GM12878 (cell line): ENCODE results near the gene CNST. TPM values are rescaled to one million over a fixed set of nuclear protein-coding genes. Genes with fewer than 3 reads are reported as not detected.

Experiments used
- ATAC-seq: fragments of 200-7000 bp; cut with Tn5 transposase; 3 replicates; pipeline ENCODE4 v1.9.1; 2020; ENCODE audit warnings: mild to moderate bottlenecking, moderate library complexity
- BruUV-seq: library from RNA; stranded (reverse); fragments of 400-500 nt; replicated peaks from 2 replicates; lab custom pipeline; 2021; lab: Mats Ljungman, UMichigan
- CTCF ChIA-PET: fragments of 300-600 bp; sonication (Branson Sonifier 250); formaldehyde crosslinking; extraction: SDS; loops from one replicate; lab custom pipeline; 2021; ENCODE audit warnings: inconsistent platforms; lab: Yijun Ruan, JAX
- POLR2A ChIA-PET: fragments of 350-600 bp; formaldehyde crosslinking; extraction: SDS; loops from one replicate; lab custom pipeline; 2021; ENCODE audit warnings: inconsistent platforms; lab: Charles Lee
- RAD21 ChIA-PET: fragments of 300-600 bp; sonication (Branson Sonifier 250); formaldehyde crosslinking; loops from one replicate; lab custom pipeline; 2023; ENCODE audit warnings: antibody characterized with exemption; ENCODE audit not compliant: unreplicated experiment; lab: Charles Lee
- SMC1A ChIA-PET: fragments of 300-600 bp; sonication (Branson Sonifier 250); formaldehyde crosslinking; loops from one replicate; lab custom pipeline; 2023; ENCODE audit not compliant: unreplicated experiment, uncharacterized antibody; lab: Charles Lee
- DNase-seq: peaks from one replicate; pipeline ENCODE4 v3.0.0-alpha.2; 2011; ENCODE audit warnings: low read depth, low spot score
- FAIRE-seq: peaks from 3 replicates; lab custom pipeline; 2011; peaks lifted over from hg19 to GRCh38; lab: Jason Lieb, UNC
- H2AFZ ChIP-seq: 2 replicates; pipeline ENCODE4 v1.6.0; 2011; ENCODE audit warnings: low read depth, low read length, control low read depth; ENCODE audit not compliant: control insufficient read depth
- H3K27ac ChIP-seq: 2 replicates; pipeline ENCODE4 v1.5.1; 2011; ENCODE audit warnings: control low read depth; ENCODE audit not compliant: control insufficient read depth, insufficient read depth
- H3K27me3 ChIP-seq, 2 experiments: replicated peaks in 1 of 2; 2 replicates each; pipeline versions ENCODE4 v1.6.0 to v1.6.1; 2011; ENCODE audit warnings: low read length in 1 of 2; ENCODE audit not compliant: control insufficient read depth in 2 of 2, insufficient read depth in 2 of 2
- H3K36me3 ChIP-seq, 2 experiments: 2 replicates each; pipeline ENCODE4 v1.5.1; 2011; ENCODE audit warnings: low read length in 1 of 2; ENCODE audit not compliant: control insufficient read depth in 2 of 2, insufficient read depth in 2 of 2
- H3K4me1 ChIP-seq: 2 replicates; pipeline ENCODE4 v1.6.1; 2011; ENCODE audit warnings: mild to moderate bottlenecking, low read length, moderate library complexity, mixed read lengths; ENCODE audit not compliant: control insufficient read depth, insufficient read depth
- H3K4me2 ChIP-seq: 2 replicates; pipeline ENCODE4 v1.6.0; 2011; ENCODE audit warnings: control low read depth; ENCODE audit not compliant: control insufficient read depth, insufficient read depth
- H3K4me3 ChIP-seq: fragments of 200-600 bp; sonication (generic); 2 replicates; pipeline ENCODE4 v1.5.1; 2016
- H3K79me2 ChIP-seq: 2 replicates; pipeline ENCODE4 v1.6.0; 2011; ENCODE audit warnings: low read length; ENCODE audit not compliant: control insufficient read depth, insufficient read depth
- H3K9ac ChIP-seq: 2 replicates; pipeline ENCODE4 v1.8.0; 2011; ENCODE audit warnings: low read length, control low read depth, mixed read lengths; ENCODE audit not compliant: control insufficient read depth, insufficient read depth
- H3K9me3 ChIP-seq: replicated peaks from 3 replicates; pipeline ENCODE4 v1.5.1; 2011; ENCODE audit warnings: mild to moderate bottlenecking, low read length; ENCODE audit not compliant: control insufficient read depth, insufficient read depth
- H4K20me1 ChIP-seq: 2 replicates; pipeline ENCODE4 v1.6.0; 2011; ENCODE audit not compliant: control insufficient read depth, insufficient read depth
- CHD2 ChIP-seq: IDR thresholded peaks from 2 replicates; pipeline ENCODE4 v1.6.1; 2011; ENCODE audit warnings: low read depth, low read length, improper control_type of control experiment, borderline replicate concordance
- ETV6 ChIP-seq, 2 experiments: fragments of 450-650 bp in 1 of 2; IDR thresholded peaks in 1 of 2; conservative IDR thresholded peaks in 1 of 2; 2 replicates each; pipeline ENCODE4 v1.6.1; 2014; ENCODE audit warnings: antibody characterized with exemption in 1 of 2, borderline replicate concordance in 1 of 2, low read depth in 1 of 2, mild to moderate bottlenecking in 1 of 2, moderate library complexity in 1 of 2
- JUNB ChIP-seq: IDR thresholded peaks from 2 replicates; pipeline ENCODE4 v1.6.1; 2016; ENCODE audit warnings: antibody characterized with exemption, mild to moderate bottlenecking
- STAT3 ChIP-seq: IDR thresholded peaks from 2 replicates; pipeline ENCODE4 v1.6.1; 2011; ENCODE audit warnings: low read depth, low read length, improper control_type of control experiment
- ZSCAN29 ChIP-seq: fragments of 450-650 bp; IDR thresholded peaks from 2 replicates; pipeline ENCODE4 v1.6.1; 2017; ENCODE audit warnings: mild to moderate bottlenecking, moderate library complexity
- WGBS: methylation state at CpG from one replicate; pipeline ENCODE4 v1.1.6; 2016; ENCODE audit warnings: low lambda C conversion rate; ENCODE audit not compliant: insufficient replicate concordance, insufficient coverage; ENCODE audit errors: missing lambda C conversion rate; 5-methylcytosine and 5-hydroxymethylcytosine counted together
- in situ Hi-C: fragments of 300-500 bp; cut with MboI; formaldehyde crosslinking; loops from 9 replicates; pipeline ENCODE4 v1.14.3; 2018; ENCODE audit warnings: mixed read lengths
- intact Hi-C: fragments of 100-400 bp; cut with micrococcal nuclease; formaldehyde crosslinking; loops from one replicate; pipeline ENCODE4 v1.14.2; 2022; ENCODE audit not compliant: unreplicated experiment
- polyA plus RNA-seq, 11 experiments: library from polyadenylated mRNA; depleted of rRNA in 4 of 11; unstranded in 6 of 11; stranded (reverse) in 5 of 11; fragments of >200 nt; fragmentation: Nextera tagmentation in 4 of 11; fragmentation: Illumina TruSeq in 1 of 11; extraction: Ambion mirVana in 4 of 11; extraction: Trizol in 1 of 11; gene quantifications; 1 replicate in 1 of 11; 2 replicates in 10 of 11; pipeline versions ENCODE4 v1.2.1 to v1.2.3, GENCODE V29; 2011 to 2016; ENCODE audit warnings: inconsistent platforms in 2 of 11, missing spikeins in 2 of 11, low read depth in 1 of 11
- total RNA-seq, 4 experiments: library from RNA; depleted of rRNA in 3 of 4; stranded (reverse); fragments of >200 nt in 3 of 4; fragmentation: Illumina TruSeq in 1 of 4; extraction: Trizol in 1 of 4; gene quantifications; 2 replicates each; pipeline versions ENCODE4 v1.2.1 to v1.2.3, GENCODE V29; 2013 to 2021
- TF ChIP-seq, protein P1 (sequence below): fragments of 450-650 bp; IDR thresholded peaks from 2 replicates; pipeline ENCODE4 v1.6.1; 2018; ENCODE audit warnings: borderline replicate concordance, mild to moderate bottlenecking; ENCODE audit not compliant: partially characterized antibody
- TF ChIP-seq, protein P2 (sequence below): fragments of 150-350 bp; IDR thresholded peaks from 2 replicates; pipeline ENCODE4 v1.6.1; 2016; ENCODE audit warnings: low read depth, low read length

CNST gene
- total and polyA plus RNA-seq, 10 of the 15 experiments (the other 5 are each of a cell fraction or from before 2014, with no cell fraction given) = 4.8 to 16.2 (median 12.3) TPM

DNA sequence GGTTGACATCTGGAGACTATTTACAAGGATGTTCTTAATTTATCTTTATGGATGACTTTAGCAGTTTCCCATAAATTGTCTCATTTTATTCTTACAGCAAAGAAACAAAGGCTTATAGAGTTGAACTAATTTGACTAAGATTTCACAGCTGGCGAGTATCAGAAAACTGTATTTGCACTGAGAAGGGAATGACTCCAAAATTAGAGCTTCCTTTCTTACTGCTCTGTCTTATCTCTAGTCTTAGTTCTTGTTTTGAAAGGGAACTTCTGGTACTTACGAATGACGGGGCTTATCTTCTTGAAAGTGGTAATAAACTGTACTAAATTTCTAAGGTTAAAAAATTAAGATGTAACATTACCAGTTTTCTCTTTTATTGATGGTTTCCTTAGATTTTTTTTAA is 13.6 kb downstream of the CNST start:
- ChIA-PET RAD21 (interaction anchor here (1.1 to 2.4 kb wide), 3 partner anchors 12 to 50 kb away, joined by 3 to 6 read pairs (median 6); no protein-coding TSS in a partner anchor), POLR2A (interaction anchor here (1.7 kb wide), 1 partner anchor 13 kb away, joined by 7 read pairs; the partner anchor contains the start of genes CNST and TFB2M), CTCF (interaction anchor here (0.6 to 1.6 kb wide), 4 partner anchors 9 to 82 kb away, joined by 3 to 11 read pairs (median 3); no protein-coding TSS in a partner anchor), SMC1A (interaction anchor here (1.1 to 2.8 kb wide), 6 partner anchors 9 to 110 kb away, joined by 3 to 17 read pairs (median 5); partner anchors contain the start of genes CNST and TFB2M)
- WGBS = 1% methylated on average over 3 of the region's 3 CpGs
- intact Hi-C loops (no loop called here), in situ Hi-C loops (no loop called here)
- DNase-seq (no peak), FAIRE-seq (peak; percentile 75), ATAC-seq (peak; percentile 88)
- H3K36me3 ChIP-seq = peaks cover 2 to 7% of the 10 kb centered on the region in 2 experiments; a peak in 3 of 4 replicates
- peak overlapping the region; percentile 56; the same call in 1 of the 2 replicates for H3K4me3 ChIP-seq
- peak overlapping the region; percentile 81 for H3K4me2 ChIP-seq
- peak overlapping the region; percentile 37; the same call in 1 of the 2 replicates for H3K9ac ChIP-seq
- BruUV-seq = no TSS peak
- H3K79me2 ChIP-seq = peaks cover 46% of the 10 kb centered on the region
- no peaks in the 10 kb centered on the region for H4K20me1 ChIP-seq
- TF ChIP-seq STAT3 (no peak), JUNB (peak; percentile 15; the same call in 1 of the 2 replicates), ETV6 (conservative IDR thresholded peaks at IDR 0.05 in 1 of 2, IDR thresholded peaks at IDR 0.05 in 1 of 2; ENCODE audit: borderline replicate concordance in 1 of 2, low read depth in 1 of 2) (no peak), ZSCAN29 (no peak), CHD2 (no peak)
- TF ChIP-seq, protein P1, sequence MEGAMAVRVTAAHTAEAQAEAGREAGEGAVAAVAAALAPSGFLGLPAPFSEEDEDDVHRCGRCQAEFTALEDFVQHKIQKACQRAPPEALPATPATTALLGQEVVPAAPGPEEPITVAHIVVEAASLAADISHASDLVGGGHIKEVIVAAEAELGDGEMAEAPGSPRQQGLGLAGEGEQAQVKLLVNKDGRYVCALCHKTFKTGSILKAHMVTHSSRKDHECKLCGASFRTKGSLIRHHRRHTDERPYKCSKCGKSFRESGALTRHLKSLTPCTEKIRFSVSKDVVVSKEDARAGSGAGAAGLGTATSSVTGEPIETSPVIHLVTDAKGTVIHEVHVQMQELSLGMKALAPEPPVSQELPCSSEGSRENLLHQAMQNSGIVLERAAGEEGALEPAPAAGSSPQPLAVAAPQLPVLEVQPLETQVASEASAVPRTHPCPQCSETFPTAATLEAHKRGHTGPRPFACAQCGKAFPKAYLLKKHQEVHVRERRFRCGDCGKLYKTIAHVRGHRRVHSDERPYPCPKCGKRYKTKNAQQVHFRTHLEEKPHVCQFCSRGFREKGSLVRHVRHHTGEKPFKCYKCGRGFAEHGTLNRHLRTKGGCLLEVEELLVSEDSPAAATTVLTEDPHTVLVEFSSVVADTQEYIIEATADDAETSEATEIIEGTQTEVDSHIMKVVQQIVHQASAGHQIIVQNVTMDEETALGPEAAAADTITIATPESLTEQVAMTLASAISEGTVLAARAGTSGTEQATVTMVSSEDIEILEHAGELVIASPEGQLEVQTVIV = no peak
- TF ChIP-seq, protein P2, sequence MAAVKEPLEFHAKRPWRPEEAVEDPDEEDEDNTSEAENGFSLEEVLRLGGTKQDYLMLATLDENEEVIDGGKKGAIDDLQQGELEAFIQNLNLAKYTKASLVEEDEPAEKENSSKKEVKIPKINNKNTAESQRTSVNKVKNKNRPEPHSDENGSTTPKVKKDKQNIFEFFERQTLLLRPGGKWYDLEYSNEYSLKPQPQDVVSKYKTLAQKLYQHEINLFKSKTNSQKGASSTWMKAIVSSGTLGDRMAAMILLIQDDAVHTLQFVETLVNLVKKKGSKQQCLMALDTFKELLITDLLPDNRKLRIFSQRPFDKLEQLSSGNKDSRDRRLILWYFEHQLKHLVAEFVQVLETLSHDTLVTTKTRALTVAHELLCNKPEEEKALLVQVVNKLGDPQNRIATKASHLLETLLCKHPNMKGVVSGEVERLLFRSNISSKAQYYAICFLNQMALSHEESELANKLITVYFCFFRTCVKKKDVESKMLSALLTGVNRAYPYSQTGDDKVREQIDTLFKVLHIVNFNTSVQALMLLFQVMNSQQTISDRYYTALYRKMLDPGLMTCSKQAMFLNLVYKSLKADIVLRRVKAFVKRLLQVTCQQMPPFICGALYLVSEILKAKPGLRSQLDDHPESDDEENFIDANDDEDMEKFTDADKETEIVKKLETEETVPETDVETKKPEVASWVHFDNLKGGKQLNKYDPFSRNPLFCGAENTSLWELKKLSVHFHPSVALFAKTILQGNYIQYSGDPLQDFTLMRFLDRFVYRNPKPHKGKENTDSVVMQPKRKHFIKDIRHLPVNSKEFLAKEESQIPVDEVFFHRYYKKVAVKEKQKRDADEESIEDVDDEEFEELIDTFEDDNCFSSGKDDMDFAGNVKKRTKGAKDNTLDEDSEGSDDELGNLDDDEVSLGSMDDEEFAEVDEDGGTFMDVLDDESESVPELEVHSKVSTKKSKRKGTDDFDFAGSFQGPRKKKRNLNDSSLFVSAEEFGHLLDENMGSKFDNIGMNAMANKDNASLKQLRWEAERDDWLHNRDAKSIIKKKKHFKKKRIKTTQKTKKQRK = no peak
- peaks cover 24% of the 10 kb centered on the region for H3K4me1 ChIP-seq
- no peak overlapping the region for H2AFZ ChIP-seq
- no peaks in the 10 kb centered on the region for H3K27me3 ChIP-seq
- H3K27ac ChIP-seq = peak overlapping the region; percentile 72; the same call in 1 of the 2 replicates
- no peaks in the 10 kb centered on the region; the same call in 2 of the 3 replicates for H3K9me3 ChIP-seq
